ENCODE measurements around the gene COPS6.
A peak's percentile ranks its signal among the peaks of the same experiment; 100 is the strongest.

The COPS6 gene

DNA sequence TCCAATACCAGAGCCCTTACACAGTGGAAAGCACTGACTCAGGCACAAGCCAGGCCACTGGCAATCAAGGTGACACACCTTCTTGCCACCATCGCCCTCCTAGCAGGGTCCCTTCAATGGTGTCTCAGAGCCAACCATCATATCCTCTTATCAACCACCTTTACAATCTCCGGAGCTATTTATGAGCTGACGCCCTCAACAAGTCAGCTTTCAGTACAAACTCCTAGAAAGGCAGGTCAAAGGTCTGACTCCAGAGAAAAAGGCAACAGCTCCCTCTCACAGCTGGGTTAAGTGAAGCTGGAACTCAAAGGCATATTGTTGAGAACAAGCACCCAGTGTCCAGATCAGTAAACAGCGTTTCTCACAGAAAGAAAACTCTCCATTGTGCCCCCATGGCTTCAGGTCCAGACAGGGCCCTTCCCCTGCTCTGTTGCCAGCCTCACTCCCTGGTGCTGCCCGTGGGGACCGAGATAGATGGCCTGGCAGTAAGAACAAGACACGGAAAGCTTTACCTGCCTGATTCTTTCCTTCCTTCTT lies 9.7 kb upstream of the COPS6 start:
- no peak for DNase-seq (ENCODE audit: low read depth, low spot score)

DNA sequence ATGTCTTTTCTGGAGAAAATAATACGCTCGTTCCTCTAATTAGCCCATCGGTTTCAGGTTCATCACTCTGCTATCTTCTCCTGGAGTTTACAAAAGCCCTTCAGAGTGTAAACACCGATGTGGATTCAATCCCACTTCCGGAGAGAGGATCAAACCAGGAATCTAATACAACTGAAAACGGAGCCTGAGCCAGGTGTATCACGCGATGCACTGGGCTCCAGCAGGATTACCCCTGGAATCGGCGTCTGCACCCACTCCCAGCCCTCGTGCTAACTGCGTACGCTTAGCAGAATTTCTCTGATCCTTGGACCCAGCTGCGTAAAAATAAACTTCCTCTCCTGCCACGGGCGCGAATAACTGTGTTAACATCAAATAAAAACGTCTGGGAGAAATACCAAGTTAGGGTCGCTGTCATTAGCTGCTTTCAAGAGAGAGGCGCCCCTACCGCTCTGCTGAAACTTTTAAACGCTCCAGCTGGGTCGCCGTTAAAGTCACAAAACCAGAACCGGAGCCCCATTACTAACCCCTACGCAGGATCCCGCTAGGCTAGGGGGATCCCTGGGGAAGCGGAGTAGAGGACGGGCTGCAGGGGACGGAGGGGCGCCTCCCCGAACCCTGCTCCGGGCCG lies 7.7 kb upstream of the COPS6 start:
- peak; percentile 47 for DNase-seq (ENCODE audit: low read depth, low spot score)

DNA sequence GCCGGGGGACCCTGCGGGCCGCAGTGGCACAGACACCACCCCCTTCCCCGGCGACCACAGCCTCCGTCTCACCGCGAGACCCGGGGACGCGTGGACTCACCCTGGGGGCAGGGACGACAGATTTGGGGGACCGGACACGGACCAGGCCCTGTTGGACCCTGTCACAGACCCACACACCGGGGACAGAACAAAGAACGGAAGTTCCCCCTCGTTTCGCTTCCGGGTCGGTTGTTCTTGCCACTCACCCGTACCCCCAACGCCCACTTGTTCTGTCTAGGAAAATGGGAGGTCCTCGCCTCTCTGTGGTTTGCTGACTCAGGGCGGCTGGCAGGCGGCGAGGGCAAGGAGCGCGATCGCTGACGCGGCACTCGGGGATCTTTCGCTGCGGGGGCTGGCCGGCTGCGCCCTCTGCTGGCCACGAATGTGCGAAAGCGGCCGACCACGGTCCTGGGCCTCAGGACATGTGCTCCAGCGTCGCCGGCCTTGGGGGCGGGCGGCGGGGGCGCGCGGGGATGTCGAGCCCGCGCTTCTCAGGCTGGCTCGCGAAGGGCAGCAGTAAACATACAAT lies 7.2 kb upstream of the COPS6 start, which contains the start of gene ZNF3:
ZNF3 (minus strand) TSS at position 189 of the 568 bp plus-strand sequence. CDS start 4,366 bp downstream, outside the sequence.
- DNase-seq (ENCODE audit: low read depth, low spot score) = peak; percentile 100

DNA sequence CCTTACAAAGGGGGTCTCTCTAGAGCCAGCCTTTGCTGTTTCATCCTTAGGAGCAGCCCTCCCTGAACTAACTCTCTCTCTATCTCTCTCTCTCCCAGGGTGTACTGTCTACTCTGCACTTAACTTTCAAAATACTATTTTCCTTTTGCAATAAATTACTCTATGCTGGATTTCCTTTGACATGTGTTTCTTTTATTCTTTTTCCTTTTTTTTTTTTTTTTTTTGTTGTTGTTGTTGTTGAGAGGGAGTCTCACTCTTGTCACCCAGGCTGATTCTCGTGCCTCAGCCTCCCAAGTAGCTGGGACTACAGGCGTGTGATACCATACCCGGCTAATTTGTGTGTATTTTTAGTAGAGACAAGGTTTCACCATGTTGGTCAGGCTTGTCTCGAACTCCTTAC lies 5.8 kb upstream of the COPS6 start:
- no peak for DNase-seq (ENCODE audit: low read depth, low spot score)

DNA sequence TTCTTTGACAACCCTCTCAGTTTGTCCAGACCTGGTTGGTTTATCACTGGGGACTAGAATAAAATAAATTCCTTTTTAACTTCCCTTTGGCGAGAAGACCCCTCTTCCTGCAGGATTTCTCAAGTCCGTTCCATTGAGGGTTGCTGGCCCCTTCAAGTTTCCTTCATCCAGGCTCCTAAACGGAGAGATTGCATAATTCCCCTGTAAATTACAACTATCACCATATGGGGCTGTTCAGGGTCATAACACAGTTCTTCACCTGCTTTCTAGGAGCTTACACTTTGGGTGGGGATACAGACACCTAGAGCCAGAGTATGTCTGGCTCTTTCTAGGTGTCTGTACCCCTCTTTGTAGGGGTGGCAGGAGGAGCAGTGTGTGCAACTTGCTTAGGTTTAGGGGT lies 3.3 kb upstream of the COPS6 start:
- no peak for DNase-seq (ENCODE audit: low read depth, low spot score)

DNA sequence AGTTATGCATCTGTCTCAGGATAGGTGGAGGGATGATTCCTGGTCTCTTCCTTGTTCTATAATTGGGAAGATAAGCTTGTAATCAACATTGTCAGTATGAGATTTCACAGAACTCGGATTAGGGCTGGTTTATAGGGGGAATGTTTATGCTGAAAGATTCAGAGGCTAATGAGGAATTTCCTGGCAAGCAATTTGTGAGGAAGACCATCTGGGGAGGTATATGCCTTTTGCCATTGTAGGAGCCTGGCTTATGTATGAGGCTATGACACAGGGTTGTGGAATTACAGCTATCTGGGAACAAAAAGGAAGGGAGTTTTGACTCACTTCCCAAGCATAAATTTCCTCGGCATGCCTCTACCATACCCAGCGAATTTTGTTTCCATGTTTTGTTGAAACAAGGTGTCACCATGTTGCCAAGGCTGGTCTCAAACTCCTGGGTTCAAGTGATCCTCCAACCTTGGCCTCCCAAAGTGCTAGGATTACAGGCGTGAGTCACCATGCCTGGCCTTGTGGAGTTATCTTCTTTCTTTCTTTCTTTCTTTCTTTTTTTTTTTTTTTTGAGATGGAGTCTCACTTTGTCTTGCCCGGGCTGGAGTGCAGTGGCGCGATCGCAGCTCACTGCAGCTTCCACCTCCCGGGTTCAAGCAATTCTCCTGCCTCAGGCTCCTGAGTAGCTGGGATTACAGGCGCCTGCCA lies 1.6 kb upstream of the COPS6 start:
- peak; percentile 63 for DNase-seq (ENCODE audit: low read depth, low spot score)

DNA sequence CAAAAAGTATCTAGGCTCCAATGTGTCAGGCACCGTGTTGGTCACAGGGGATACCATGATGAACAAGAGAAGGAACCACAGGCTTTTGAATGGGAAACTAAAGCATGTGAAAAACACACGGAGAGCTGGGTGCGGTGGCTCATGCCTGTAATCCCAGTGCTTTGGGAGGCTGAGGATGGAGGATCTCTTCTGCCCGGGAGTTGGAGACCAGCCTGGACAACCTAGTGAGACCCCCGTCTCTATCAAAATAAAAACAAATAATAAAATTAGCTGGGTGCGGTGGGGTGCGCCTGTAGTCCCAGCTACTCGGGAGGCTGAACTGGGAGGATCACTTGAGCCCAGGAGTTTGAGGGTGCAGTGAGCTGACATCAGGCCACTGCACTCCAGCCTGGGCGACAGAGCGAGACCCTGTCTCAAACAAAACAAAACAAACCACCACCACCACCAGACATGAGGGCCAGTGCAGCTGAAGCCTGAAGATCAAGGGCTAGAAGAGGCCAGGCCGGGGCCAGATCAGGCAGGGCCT lies 611 bp upstream of the COPS6 start:
- no peak for DNase-seq (ENCODE audit: low read depth, low spot score)

DNA sequence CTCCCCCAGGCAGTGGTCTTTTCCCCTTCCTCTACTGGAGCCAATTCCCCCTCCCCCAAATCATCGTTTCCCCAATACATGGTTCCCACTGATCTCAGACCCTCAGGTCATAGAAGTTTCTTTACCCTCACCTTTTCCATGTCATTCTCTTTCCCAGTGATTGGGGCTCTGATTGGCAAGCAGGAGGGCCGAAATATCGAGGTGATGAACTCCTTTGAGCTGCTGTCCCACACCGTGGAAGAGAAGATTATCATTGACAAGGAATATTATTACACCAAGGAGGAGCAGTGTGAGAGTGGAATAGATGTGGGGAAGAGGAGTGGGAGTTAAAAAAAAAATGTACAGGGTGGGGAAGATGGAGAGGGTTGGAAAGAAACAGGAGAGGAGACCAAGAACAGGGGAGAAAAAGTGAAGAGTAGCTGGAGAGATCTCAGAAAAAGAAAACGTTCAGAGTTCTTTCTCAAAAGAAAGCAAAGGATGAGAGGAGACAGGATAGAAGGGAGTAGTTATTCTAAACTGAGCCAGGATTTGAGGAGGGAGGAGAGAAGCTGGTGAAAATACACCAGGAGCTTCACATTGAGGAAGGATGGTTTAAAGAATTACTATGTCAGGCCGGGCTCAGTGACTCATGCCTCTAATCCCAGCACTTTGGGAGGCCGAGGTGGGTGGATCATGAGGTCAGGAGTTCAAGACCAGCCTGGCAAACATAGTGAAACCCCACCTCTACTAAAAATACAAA lies 858 bp downstream of the COPS6 start:
- no peak for DNase-seq (ENCODE audit: low read depth, low spot score)

DNA sequence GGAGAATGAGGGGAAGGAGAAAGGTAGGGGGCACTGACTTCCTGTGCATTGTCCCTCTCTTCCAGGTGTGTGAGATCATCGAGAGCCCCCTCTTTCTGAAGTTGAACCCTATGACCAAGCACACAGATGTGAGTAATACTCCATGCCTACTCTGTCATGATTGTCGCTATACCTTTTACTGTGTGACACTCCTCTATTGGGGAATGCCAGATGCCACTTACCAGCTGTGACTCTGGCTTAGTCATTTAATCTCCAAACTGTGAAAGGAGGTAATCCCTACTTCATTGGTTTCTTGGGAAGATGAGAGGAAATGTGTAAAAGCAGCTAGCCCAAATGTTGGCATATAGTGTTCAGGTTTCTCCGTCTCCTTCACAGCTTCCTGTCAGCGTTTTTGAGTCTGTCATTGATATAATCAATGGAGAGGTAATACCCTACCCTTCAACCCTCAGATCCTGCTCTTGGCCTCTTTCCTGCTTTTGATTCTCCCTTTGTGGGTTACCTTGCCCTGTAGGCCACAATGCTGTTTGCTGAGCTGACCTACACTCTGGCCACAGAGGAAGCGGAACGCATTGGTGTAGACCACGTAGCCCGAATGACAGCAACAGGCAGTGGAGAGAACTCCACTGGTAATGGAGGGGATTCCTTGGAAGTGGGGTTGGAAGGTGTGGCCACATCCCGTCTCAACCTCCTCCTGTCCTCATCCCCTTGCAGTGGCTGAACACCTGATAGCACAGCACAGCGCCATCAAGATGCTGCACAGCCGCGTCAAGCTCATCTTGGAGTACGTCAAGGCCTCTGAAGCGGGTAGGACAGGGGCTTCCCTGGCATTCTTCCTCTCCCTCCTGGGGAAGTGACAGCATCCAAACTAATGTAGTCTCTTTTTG lies 2.0 kb downstream of the COPS6 start:
- no peak for DNase-seq (ENCODE audit: low read depth, low spot score)

DNA sequence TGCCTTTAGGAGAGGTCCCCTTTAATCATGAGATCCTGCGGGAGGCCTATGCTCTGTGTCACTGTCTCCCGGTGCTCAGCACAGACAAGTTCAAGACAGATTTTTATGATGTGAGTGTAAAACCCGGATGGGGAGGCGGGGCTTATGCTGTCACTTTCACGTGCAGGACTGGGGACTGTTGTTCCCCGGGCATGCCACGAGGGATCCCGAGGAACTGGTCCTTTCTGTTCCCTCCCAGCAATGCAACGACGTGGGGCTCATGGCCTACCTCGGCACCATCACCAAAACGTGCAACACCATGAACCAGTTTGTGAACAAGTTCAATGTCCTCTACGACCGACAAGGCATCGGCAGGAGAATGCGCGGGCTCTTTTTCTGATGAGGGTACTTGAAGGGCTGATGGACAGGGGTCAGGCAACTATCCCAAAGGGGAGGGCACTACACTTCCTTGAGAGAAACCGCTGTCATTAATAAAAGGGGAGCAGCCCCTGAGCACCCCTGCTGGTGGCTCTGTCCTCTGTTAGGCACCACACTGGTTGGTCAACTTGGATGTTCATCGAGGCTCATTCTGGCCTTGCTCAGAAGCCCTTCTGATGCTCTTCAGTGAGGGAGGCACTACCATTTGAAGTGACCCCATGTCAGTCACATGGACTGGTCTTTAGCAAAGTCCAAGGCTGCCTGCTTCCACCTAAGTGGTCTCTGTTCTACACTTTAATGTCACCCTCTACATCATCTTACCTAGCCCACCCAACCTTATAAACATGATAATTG lies 2.8 kb downstream of the COPS6 start:
- DNase-seq (ENCODE audit: low read depth, low spot score) = peak; percentile 52

DNA sequence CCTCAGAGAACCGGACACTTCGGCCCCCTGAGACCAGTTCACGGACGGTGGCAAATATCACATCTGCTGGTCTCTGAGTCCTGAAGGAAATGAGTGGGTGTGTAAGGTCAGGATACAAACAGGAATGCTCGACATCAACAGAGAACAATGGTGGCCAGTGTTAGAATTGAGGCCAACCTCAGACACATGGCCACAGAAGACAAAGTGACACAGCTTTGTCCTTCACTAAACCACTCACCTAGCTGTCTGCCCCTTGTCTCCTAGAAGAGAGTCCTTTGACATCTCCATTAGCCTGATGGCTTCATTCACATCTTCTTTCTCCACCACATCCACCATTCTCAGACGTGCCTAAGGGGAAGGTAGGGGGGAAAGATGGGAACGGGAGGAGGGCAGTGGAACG lies 4.3 kb downstream of the COPS6 start:
- no peak for DNase-seq (ENCODE audit: low read depth, low spot score)

DNA sequence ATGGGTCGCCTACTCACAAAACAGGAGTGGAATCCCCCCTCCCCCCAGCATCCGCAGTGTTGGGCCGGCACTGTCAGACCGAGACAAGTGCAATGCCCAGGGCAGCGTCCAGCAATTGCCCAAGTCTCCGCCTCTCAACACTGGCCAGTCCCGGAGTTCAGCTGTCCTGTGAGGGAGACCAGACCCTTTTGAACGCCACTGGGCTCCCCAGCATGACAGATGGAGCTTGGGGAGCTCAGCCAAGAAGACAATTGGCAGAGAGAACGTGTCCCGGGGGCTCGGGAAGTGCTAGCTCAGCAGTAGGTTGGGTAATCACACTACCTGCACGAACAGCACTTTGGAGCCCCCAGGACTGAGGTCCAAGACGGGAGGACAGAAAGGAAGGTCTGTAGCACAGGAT lies 4.7 kb downstream of the COPS6 start:
- no peak for DNase-seq (ENCODE audit: low read depth, low spot score)

DNA sequence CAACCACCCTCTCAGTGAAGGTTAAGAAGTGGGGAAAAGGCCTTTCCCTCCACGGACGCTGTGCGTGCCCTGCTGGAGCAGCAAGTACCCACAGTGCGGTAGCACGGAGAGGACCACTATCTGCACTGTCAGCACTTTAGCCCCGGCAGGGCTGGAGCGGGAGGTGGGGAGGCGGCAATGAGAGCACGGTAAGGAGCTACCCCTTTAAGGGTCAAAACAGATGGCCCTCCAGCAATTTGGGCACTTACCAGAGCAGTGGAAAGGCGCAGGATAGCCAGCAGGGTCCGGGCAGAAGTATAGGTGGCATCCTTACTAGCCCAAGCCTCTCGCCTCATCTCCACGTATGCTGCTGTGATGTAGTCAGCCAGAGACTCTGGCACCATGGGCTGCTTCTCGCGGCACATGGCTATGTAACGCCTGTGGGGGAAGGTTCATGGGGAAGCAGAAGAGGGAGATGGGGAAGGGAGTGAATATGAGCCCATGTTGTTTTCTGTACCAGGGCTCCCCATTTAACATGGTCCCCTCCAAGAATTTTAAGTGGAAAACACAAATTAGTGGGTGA lies 5.2 kb downstream of the COPS6 start:
- peak; percentile 32 for DNase-seq (ENCODE audit: low read depth, low spot score)

DNA sequence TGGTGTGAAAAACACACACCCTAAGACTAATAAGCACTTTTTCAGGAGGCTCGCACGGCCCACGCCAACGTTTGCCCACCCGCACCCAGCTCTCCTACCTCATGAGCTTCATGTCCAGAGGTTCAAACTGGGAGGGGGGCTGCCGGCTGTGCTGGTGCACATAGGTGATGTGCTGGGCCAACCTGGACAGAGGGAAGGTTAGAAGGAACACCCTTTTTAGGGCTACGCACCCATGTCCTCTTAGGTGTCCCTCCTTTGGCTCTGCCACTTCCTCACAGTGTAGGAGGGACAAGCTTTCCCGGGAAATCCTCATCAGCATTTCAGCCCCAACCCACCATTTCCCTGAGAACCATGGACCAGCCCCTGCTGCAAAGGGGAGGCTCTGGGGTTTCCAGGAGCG lies 6.5 kb downstream of the COPS6 start:
- DNase-seq (ENCODE audit: low read depth, low spot score) = no peak

DNA sequence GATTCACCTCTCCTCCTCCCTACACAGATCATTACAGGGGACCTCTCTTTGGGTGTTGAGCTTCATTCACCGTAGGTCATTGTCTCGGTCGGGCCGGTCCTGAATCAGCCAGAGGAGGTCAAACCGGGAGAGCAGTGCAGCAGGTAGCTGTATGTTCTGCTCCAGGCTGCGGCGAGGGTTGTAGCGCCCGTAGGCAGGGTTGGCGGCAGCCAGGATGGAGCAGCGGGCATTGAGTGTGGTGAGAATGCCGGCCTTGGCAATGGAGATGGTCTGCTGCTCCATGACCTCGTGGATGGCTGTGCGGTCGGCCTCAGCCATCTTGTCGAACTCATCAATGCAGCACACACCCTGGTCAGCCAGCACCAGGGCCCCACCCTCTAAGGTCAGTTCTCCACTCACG lies 6.9 kb downstream of the COPS6 start:
- no peak for DNase-seq (ENCODE audit: low read depth, low spot score)

DNA sequence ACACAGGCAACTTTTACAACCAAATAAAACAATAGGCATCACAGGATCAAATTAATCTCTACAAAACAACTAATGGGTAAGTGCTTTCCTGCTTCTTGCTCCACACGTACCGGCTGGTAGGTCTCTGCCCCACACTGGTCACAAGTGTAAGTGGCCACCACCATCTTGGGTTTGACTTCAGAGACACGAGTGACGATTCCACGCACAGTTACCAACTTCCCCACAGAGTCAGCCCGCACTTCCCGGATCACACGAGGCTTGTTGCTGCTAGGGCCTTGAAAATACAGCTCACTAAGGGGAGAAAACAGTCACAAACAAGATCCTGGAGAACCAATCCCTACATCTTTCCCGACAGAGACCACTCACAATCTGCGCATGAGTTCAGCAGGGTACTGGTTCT lies 10.1 kb downstream of the COPS6 start:
- DNase-seq (ENCODE audit: low read depth, low spot score) = no peak

DNA sequence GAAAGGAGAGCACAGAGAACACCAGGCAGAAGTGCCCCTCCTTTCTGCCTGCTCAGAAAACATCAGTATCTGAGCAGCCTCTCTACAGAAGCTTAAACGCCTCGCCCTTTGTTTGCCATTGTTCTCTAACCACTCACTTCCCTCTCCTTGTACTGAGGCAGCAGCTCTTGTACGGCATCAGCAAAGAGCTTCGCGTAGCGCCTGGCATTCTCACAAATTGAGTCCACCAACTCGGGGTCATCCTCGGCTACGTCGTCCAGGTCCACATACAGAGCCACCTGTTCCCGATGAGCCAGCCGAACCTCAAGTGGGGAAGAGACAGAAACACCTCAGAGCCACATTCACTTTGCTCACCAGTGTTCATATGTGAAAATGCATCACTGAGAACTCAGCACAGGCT lies 10.7 kb downstream of the COPS6 start:
- DNase-seq (ENCODE audit: low read depth, low spot score) = no peak

DNA sequence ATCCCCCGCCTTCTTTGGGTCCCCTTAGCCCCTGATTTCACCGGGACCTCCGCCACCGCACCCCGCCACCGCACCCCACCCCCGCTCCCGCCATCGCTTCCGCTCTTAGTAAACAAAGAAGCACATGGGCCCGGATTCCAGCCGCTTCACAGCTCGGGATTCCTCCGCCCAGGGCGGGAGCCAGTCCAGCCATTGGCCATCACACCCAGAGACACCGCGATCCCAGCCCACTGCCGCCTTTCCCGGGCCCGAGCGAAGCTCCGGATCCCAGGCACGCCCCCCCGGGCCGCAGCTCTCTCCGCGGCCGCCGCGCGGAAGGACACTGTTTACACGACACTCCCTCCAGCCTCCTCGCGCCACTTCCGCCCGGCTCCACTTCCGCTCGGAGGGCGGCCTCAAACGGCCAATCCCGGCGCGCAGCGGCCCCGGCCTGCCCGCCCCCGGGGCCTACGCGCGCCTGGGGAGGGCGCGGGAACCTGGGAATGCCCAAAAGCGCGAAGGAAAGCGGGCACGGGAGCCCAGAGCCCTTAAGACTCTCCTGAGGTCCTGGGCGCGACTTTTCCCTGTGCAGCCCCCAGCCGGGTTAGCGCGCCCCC lies 11.7 kb downstream of the COPS6 start:
- peak; percentile 95 for DNase-seq (ENCODE audit: low read depth, low spot score)
